Liver (tissue), 9 donors: ENCODE data around the gene GADL1. TPM values are rescaled to one million over a fixed set of nuclear protein-coding genes. Genes with fewer than 3 reads are reported as not detected.

Experiments
- DNase-seq: peaks from one replicate; pipeline ENCODE4 v3.0.0-alpha.2; 2017; ENCODE audit warnings: low spot score
- H3K27ac ChIP-seq, 2 donors: one replicate each; pipeline ENCODE4 v1.7.0; 2013; ENCODE audit warnings: inconsistent platforms in 2 of 2, low read length in 2 of 2, control low read depth in 1 of 2, low read depth in 1 of 2, mild to moderate bottlenecking in 1 of 2
- H3K27me3 ChIP-seq, 4 donors: one replicate each; pipeline versions ENCODE4 v1.6.1 to v1.7.0; 2013; ENCODE audit warnings: low read length in 3 of 4, inconsistent platforms in 1 of 4, mild to moderate bottlenecking in 1 of 4, moderate library complexity in 1 of 4; ENCODE audit not compliant: control insufficient read depth in 4 of 4, insufficient read depth in 4 of 4
- H3K36me3 ChIP-seq, 4 donors: one replicate each; pipeline versions ENCODE4 v1.6.1 to v1.7.0; 2013; ENCODE audit warnings: low read length in 3 of 4, mild to moderate bottlenecking in 3 of 4, low read depth in 1 of 4, moderate library complexity in 1 of 4; ENCODE audit not compliant: control insufficient read depth in 4 of 4, insufficient read depth in 3 of 4
- H3K4me1 ChIP-seq, 4 donors: one replicate each; pipeline versions ENCODE4 v1.6.1 to v1.7.0; 2013; ENCODE audit warnings: low read length in 3 of 4, mild to moderate bottlenecking in 3 of 4, moderate library complexity in 1 of 4; ENCODE audit not compliant: control insufficient read depth in 4 of 4, insufficient read depth in 4 of 4
- H3K4me3 ChIP-seq, 3 donors: one replicate each; pipeline versions ENCODE4 v1.6.1 to v1.7.0; 2013; ENCODE audit warnings: low read length in 3 of 3, control low read depth in 1 of 3, low read depth in 1 of 3, mild to moderate bottlenecking in 1 of 3
- H3K9ac ChIP-seq, 2 donors: one replicate each; pipeline ENCODE4 v1.7.0; 2013; ENCODE audit warnings: low read length in 2 of 2, mild to moderate bottlenecking in 2 of 2, moderate library complexity in 2 of 2, control low read depth in 1 of 2, low read depth in 1 of 2
- H3K9me3 ChIP-seq, 4 donors: one replicate each; pipeline versions ENCODE4 v1.6.1 to v1.7.0; 2013; ENCODE audit warnings: low read length in 3 of 4; ENCODE audit not compliant: control insufficient read depth in 4 of 4
- ATF3 ChIP-seq: IDR thresholded peaks from 2 replicates; pipeline ENCODE4 v1.6.1; 2016; ENCODE audit warnings: antibody characterized with exemption
- CTCF ChIP-seq: fragments of 150-350 bp; IDR thresholded peaks from 2 replicates; pipeline ENCODE4 v1.5.1; 2017; ENCODE audit warnings: improper control_type of control experiment, low read depth, low read length; ENCODE audit not compliant: missing input control
- EGR1 ChIP-seq, 2 donors: IDR thresholded peaks; 2 replicates each; pipeline ENCODE4 v1.6.1; 2016 to 2018; ENCODE audit warnings: antibody characterized with exemption in 2 of 2, low read depth in 2 of 2
- FOXA1 ChIP-seq: IDR thresholded peaks from 2 replicates; pipeline ENCODE4 v1.6.1; 2016; ENCODE audit warnings: antibody characterized with exemption
- FOXA2 ChIP-seq: IDR thresholded peaks from 2 replicates; pipeline ENCODE4 v1.6.1; 2016; ENCODE audit warnings: antibody characterized with exemption
- GABPA ChIP-seq, 2 donors: IDR thresholded peaks in 1 of 2; conservative IDR thresholded peaks in 1 of 2; 2 replicates each; pipeline ENCODE4 v1.6.1; 2016; ENCODE audit warnings: antibody characterized with exemption in 2 of 2, mild to moderate bottlenecking in 1 of 2, moderate library complexity in 1 of 2
- HNF4A ChIP-seq, 2 donors: conservative IDR thresholded peaks; 2 replicates each; pipeline ENCODE4 v1.6.1; 2016; ENCODE audit warnings: antibody characterized with exemption in 2 of 2, mild to moderate bottlenecking in 2 of 2
- HNF4G ChIP-seq: IDR thresholded peaks from 2 replicates; pipeline ENCODE4 v1.6.1; 2016; ENCODE audit warnings: antibody characterized with exemption
- MAX ChIP-seq: IDR thresholded peaks from 2 replicates; pipeline ENCODE4 v1.6.1; 2016; ENCODE audit warnings: antibody characterized with exemption
- NR2F2 ChIP-seq: IDR thresholded peaks from 2 replicates; pipeline ENCODE4 v1.6.1; 2016; ENCODE audit warnings: antibody characterized with exemption
- RAD21 ChIP-seq, 2 donors: IDR thresholded peaks; 2 replicates each; pipeline ENCODE4 v1.6.1; 2016; ENCODE audit warnings: antibody characterized with exemption in 2 of 2, mild to moderate bottlenecking in 2 of 2
- REST ChIP-seq: IDR thresholded peaks from 2 replicates; pipeline ENCODE4 v1.6.1; 2016; ENCODE audit warnings: antibody characterized with exemption, mild to moderate bottlenecking
- RXRA ChIP-seq, 2 donors: IDR thresholded peaks; 2 replicates each; pipeline ENCODE4 v1.6.1; 2017 to 2018; ENCODE audit warnings: antibody characterized with exemption in 2 of 2, mild to moderate bottlenecking in 1 of 2
- TAF1 ChIP-seq: conservative IDR thresholded peaks from 2 replicates; pipeline ENCODE4 v1.6.1; 2016; ENCODE audit warnings: antibody characterized with exemption, mild to moderate bottlenecking
- YY1 ChIP-seq: IDR thresholded peaks from 2 replicates; pipeline ENCODE4 v1.6.1; 2016; ENCODE audit warnings: antibody characterized with exemption, mild to moderate bottlenecking
- ZBTB33 ChIP-seq: IDR thresholded peaks from 2 replicates; pipeline ENCODE4 v1.6.1; 2016; ENCODE audit warnings: antibody characterized with exemption
- WGBS: extraction: QIAGEN DNeasy Blood & Tissue Kit; methylation state at CpG from one replicate; pipeline ENCODE4 v1.1.7; 2013; 5-methylcytosine and 5-hydroxymethylcytosine counted together
- polyA plus RNA-seq, 2 donors: library from polyadenylated mRNA; stranded (reverse) in 1 of 2; unstranded in 1 of 2; fragments of 200-250 nt in 1 of 2; fragments of >200 nt in 1 of 2; fragmentation: Nextera tagmentation in 1 of 2; extraction: Ambion mirVana in 1 of 2; gene quantifications; one replicate each; pipeline versions ENCODE4 v1.2.1 to v1.2.3, GENCODE V29; 2013 to 2015
- total RNA-seq, 2 donors: library from RNA; depleted of rRNA; stranded (reverse); fragments of >200 nt; gene quantifications; one replicate each; pipeline ENCODE4 v1.2.3, GENCODE V29; 2014
- donor health status: healthy.
- donor health status: healthy.
- donor health status: healthy.
- donor health status: healthy.
- donor health status: healthy.

The GADL1 gene
- total and polyA plus RNA-seq, 4 donors, result not detected

- H3K4me3 ChIP-seq, result no peak overlapping the region
- WGBS, result 90% methylated on average over 4 of the region's 4 CpGs
- no peak for TF ChIP-seq ATF3
- TF ChIP-seq ZBTB33, result no peak
- TF ChIP-seq NR2F2, result no peak
- no peak for TF ChIP-seq MAX
- no peak for TF ChIP-seq REST
- no peak for TF ChIP-seq RXRA (IDR thresholded peaks at IDR 0.05)
- no peak for TF ChIP-seq FOXA1
- no peak for TF ChIP-seq HNF4A (conservative IDR thresholded peaks at IDR 0.05)
- no peak for TF ChIP-seq YY1
- no peak for TF ChIP-seq HNF4G
- no peak for TF ChIP-seq EGR1 (IDR thresholded peaks at IDR 0.05; ENCODE audit: low read depth in 2 of 2)
- TF ChIP-seq CTCF, result no peak
- TF ChIP-seq GABPA (IDR thresholded peaks at IDR 0.05 in 1 of 2, conservative IDR thresholded peaks at IDR 0.05 in 1 of 2), result no peak
- no peak for TF ChIP-seq RAD21 (IDR thresholded peaks at IDR 0.05)
- no peak for TF ChIP-seq TAF1
- TF ChIP-seq FOXA2, result no peak
- no peak overlapping the region for H3K27ac ChIP-seq
- DNase-seq, result no peak
- no peak overlapping the region for H3K9ac ChIP-seq
- no peaks in the 10 kb centered on the region for H3K27me3 ChIP-seq
- no peaks in the 10 kb centered on the region for H3K4me1 ChIP-seq
- no peaks in the 10 kb centered on the region for H3K9me3 ChIP-seq
- no peaks in the 10 kb centered on the region for H3K36me3 ChIP-seq
These were observed 151.5 kb downstream of the GADL1 start for GRCh38 chr3:30742796-30743619.
